Ovary (tissue), 3 donors: ENCODE results near the gene HHAT.

Experiments used
- POLR2A ChIP-seq: fragments of 450-650 bp; IDR thresholded peaks from one replicate; pipeline ENCODE4 v1.6.1; 2017; ENCODE audit warnings: antibody characterized with exemption, mild to moderate bottlenecking, moderate library complexity
- TF ChIP-seq, protein P1 (sequence below), 3 donors: fragments of 450-650 bp in 2 of 3; fragments of 200-600 bp in 1 of 3; IDR thresholded peaks; one replicate each; pipeline versions ENCODE4 v1.5.1 to v1.8.0; 2016 to 2022; ENCODE audit warnings: antibody characterized with exemption in 3 of 3, mild to moderate bottlenecking in 1 of 3
- donor health status: DM: no; HTN: no; CAD: no.

DNA sequence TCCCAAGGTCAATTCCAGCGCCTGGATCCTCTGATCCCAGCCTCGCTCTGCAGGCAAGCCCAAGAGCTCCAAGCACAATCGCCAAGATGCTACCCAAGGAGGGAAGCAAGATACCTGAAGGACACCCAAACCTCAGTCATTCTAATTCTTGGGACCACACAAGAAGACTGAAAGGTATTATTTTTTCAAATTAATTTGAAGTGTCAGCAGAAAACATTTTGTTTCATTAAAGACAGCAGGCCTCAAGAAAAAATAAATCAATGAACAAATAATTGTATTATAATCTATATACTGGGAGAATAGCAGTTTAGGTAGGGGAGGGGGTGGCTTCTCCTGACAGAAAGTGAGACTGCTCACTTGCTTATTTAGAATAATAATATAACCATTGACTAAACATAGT lies 347.8 kb downstream of the HHAT start:
- TF ChIP-seq, protein P1, sequence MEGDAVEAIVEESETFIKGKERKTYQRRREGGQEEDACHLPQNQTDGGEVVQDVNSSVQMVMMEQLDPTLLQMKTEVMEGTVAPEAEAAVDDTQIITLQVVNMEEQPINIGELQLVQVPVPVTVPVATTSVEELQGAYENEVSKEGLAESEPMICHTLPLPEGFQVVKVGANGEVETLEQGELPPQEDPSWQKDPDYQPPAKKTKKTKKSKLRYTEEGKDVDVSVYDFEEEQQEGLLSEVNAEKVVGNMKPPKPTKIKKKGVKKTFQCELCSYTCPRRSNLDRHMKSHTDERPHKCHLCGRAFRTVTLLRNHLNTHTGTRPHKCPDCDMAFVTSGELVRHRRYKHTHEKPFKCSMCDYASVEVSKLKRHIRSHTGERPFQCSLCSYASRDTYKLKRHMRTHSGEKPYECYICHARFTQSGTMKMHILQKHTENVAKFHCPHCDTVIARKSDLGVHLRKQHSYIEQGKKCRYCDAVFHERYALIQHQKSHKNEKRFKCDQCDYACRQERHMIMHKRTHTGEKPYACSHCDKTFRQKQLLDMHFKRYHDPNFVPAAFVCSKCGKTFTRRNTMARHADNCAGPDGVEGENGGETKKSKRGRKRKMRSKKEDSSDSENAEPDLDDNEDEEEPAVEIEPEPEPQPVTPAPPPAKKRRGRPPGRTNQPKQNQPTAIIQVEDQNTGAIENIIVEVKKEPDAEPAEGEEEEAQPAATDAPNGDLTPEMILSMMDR (IDR thresholded peaks at IDR 0.05) = no peak
- no peak for TF ChIP-seq POLR2A
